Measurements from ENCODE around the gene PLEKHG4B.

The PLEKHG4B gene

GRCh38 chr5:79263-79662 is 12.7 kb upstream of the PLEKHG4B start:
- no peaks in the 10 kb centered on the region for H3K27me3 ChIP-seq (ENCODE audit: insufficient read depth, low read depth)
- H3K4me2 ChIP-seq: no peak overlapping the region; the same call in 1 of the 2 replicates
- H3K4me1 ChIP-seq (ENCODE audit: low read depth, poor library complexity, severe bottlenecking): peaks cover 29% of the 10 kb centered on the region
- H4K20me1 ChIP-seq (ENCODE audit: insufficient read depth): no peaks in the 10 kb centered on the region
- H3K9ac ChIP-seq: no peak overlapping the region
- H3K79me2 ChIP-seq (ENCODE audit: insufficient read depth, low read depth): no peaks in the 10 kb centered on the region
- no peak overlapping the region for H2AFZ ChIP-seq (ENCODE audit: low read depth)
- H3K36me3 ChIP-seq (ENCODE audit: insufficient read depth): no peaks in the 10 kb centered on the region
- no peak for TF ChIP-seq CTCF (conservative IDR thresholded peaks at IDR 0.05; ENCODE audit: low read depth, low read length)
- H3K4me3 ChIP-seq (IDR thresholded peaks at IDR 0.05; ENCODE audit: insufficient read depth, low read depth, low read length): no peak overlapping the region
- no peak overlapping the region for H3K27ac ChIP-seq

GRCh38 chr5:79821-80220 is 12.1 kb upstream of the PLEKHG4B start:
- Histone ChIP-seq H2AFZ (ENCODE audit: low read depth) (no peak overlapping the region), H3K27ac (no peak overlapping the region), H3K4me1 (ENCODE audit: low read depth, poor library complexity, severe bottlenecking) (peaks cover 29% of the 10 kb centered on the region), H3K4me3 (IDR thresholded peaks at IDR 0.05; ENCODE audit: insufficient read depth, low read depth, low read length) (no peak overlapping the region), H3K79me2 (ENCODE audit: insufficient read depth, low read depth) (no peaks in the 10 kb centered on the region), H3K4me2 (no peak overlapping the region), H3K27me3 (ENCODE audit: insufficient read depth, low read depth) (no peaks in the 10 kb centered on the region), H3K9ac (no peak overlapping the region), H3K36me3 (ENCODE audit: insufficient read depth) (no peaks in the 10 kb centered on the region), H4K20me1 (ENCODE audit: insufficient read depth) (no peaks in the 10 kb centered on the region)
- no peak for TF ChIP-seq CTCF (conservative IDR thresholded peaks at IDR 0.05; ENCODE audit: low read depth, low read length)

GRCh38 chr5:81391-82021 is 10.5 kb upstream of the PLEKHG4B start:
- H3K4me3 ChIP-seq (IDR thresholded peaks at IDR 0.05; ENCODE audit: insufficient read depth, low read depth, low read length): no peak overlapping the region
- TF ChIP-seq CTCF (conservative IDR thresholded peaks at IDR 0.05; ENCODE audit: low read depth, low read length): no peak
- no peak overlapping the region; the same call in 1 of the 2 replicates for H3K9ac ChIP-seq
- no peaks in the 10 kb centered on the region for H3K36me3 ChIP-seq (ENCODE audit: insufficient read depth)
- H3K27me3 ChIP-seq (ENCODE audit: insufficient read depth, low read depth): no peaks in the 10 kb centered on the region
- no peak overlapping the region for H2AFZ ChIP-seq (ENCODE audit: low read depth)
- peaks cover 29% of the 10 kb centered on the region for H3K4me1 ChIP-seq (ENCODE audit: low read depth, poor library complexity, severe bottlenecking)
- H3K79me2 ChIP-seq (ENCODE audit: insufficient read depth, low read depth): no peaks in the 10 kb centered on the region
- H3K27ac ChIP-seq: peak overlapping the region; percentile 50
- H3K4me2 ChIP-seq: peak overlapping the region; percentile 42
- no peaks in the 10 kb centered on the region for H4K20me1 ChIP-seq (ENCODE audit: insufficient read depth)

GRCh38 chr5:82097-82496 is 9.9 kb upstream of the PLEKHG4B start:
- Histone ChIP-seq H3K27ac (peak overlapping the region; percentile 50; the same call in 1 of the 2 replicates), H3K9ac (no peak overlapping the region), H3K4me1 (ENCODE audit: low read depth, poor library complexity, severe bottlenecking) (peaks cover 29% of the 10 kb centered on the region), H3K4me2 (peak overlapping the region; percentile 5; the same call in 1 of the 2 replicates), H2AFZ (ENCODE audit: low read depth) (no peak overlapping the region), H3K27me3 (ENCODE audit: insufficient read depth, low read depth) (no peaks in the 10 kb centered on the region), H3K79me2 (ENCODE audit: insufficient read depth, low read depth) (no peaks in the 10 kb centered on the region), H3K4me3 (IDR thresholded peaks at IDR 0.05; ENCODE audit: insufficient read depth, low read depth, low read length) (no peak overlapping the region), H3K36me3 (ENCODE audit: insufficient read depth) (no peaks in the 10 kb centered on the region), H4K20me1 (ENCODE audit: insufficient read depth) (no peaks in the 10 kb centered on the region)
- no peak for TF ChIP-seq CTCF (conservative IDR thresholded peaks at IDR 0.05; ENCODE audit: low read depth, low read length)

All from KMS-11 (cell line).